ENCODE data around the gene RNF151. TPM values are rescaled to one million over a fixed set of nuclear protein-coding genes. Genes with fewer than 3 reads are reported as not detected.
"Not testable (repeated sequence)": the region's sequence is repeated elsewhere in the genome, so short reads cannot be mapped to it uniquely, and the experiment has no call there.

The RNF151 gene
- total RNA-seq, 1 donor from 2014 or later: not detected

DNA sequence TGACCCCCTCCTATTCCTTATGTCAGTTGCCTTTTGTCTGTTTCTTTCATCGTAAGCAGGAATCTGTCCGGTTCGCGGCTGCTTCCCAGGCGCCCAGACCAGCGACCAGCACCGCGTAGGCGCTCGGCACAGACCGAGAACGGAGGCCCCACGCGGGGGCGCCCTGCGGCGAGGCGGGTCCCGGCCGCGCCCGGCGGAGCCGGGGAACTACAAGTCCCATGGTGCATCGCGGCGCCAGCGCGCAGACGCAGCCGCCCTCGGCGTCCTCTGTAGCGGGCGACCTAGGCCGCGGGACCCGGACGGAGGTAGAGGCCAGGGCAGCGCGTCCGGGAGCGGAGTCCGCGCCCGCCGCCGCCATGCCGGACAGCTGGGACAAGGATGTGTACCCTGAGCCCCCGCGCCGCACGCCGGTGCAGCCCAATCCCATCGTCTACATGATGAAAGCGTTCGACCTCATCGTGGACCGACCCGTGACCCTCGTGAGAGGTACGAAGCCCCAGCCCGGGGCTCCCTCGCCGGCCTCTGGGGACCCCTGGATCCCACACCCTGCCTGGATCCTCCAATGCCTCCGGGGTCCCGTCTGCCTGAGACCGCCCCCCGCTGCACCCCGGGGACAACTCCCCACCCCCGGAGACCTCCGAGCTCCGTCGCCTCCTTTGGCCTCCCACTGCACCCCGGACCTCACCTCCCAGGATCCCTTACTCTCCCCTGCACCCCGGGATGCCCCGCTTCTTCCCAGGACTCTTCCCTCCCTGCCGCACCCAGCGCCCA lies 7.2 kb upstream of the RNF151 start, which contains the start of gene NDUFB10:
NDUFB10 (plus strand) TSS at position 270 of the 771 bp plus-strand sequence; CDS start at position 357, 87 bp downstream.
- DNase-seq (ENCODE audit: low spot score): peak; percentile 92

DNA sequence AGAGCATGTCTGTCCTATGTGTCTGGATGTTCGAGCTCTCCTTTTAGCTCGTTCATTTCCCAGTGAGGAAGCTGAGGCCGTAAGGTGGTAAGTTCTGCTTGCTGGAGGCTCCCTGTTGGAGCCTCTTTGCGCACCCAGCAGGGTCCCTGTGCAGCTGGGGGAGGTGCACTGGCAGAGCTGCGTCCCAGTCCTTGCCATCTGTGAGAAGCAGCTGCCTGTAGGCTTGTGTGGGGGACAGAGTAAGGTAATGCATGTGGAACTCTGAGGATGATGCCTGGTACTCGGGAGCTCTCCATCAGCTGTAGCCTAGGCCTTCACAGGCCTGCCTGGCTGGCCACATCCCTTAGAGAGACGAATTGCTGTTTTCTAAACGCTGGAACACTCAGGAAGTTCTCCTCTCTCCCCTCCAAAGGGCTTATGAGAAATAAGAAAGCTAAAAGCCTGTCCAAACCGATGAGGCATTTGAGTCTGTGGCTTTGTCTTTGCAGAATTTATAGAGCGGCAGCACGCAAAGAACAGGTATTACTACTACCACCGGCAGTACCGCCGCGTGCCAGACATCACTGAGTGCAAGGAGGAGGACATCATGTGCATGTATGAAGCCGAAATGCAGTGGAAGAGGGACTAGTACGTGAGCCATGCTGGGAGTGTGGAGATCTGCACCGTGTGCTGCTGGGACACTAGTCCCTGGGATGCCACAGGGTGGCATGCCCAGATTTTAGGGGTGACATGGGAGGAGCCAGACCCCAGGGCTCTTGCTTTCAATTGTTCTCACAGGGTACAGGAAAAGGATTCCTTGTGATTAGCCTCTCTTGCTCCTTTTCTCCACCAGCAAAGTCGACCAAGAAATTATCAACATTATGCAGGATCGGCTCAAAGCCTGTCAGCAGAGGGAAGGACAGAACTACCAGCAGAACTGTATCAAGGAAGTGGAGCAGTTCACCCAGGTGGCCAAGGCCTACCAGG lies 5.7 kb upstream of the RNF151 start:
- no peak for DNase-seq (ENCODE audit: low spot score)

DNA sequence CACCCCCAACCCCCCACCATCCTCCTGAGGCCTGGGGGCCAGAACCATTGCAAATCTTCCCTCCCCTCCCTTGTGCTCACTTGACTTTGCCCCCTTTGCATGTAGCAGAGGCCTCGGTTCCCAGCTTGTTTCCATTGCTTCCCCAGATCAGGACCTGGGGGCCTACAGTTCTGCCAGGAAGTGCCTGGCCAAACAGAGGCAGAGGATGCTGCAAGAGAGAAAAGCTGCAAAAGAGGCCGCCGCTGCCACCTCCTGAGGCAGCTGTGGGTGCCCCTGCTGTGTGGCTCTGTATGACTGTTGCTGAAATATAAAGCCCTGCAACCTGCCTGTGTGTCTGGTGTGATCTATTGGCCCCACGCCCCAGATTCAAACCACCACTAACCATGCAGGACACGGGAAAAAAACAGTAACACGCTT lies 5.0 kb upstream of the RNF151 start:
- no peak for DNase-seq (ENCODE audit: low spot score)

DNA sequence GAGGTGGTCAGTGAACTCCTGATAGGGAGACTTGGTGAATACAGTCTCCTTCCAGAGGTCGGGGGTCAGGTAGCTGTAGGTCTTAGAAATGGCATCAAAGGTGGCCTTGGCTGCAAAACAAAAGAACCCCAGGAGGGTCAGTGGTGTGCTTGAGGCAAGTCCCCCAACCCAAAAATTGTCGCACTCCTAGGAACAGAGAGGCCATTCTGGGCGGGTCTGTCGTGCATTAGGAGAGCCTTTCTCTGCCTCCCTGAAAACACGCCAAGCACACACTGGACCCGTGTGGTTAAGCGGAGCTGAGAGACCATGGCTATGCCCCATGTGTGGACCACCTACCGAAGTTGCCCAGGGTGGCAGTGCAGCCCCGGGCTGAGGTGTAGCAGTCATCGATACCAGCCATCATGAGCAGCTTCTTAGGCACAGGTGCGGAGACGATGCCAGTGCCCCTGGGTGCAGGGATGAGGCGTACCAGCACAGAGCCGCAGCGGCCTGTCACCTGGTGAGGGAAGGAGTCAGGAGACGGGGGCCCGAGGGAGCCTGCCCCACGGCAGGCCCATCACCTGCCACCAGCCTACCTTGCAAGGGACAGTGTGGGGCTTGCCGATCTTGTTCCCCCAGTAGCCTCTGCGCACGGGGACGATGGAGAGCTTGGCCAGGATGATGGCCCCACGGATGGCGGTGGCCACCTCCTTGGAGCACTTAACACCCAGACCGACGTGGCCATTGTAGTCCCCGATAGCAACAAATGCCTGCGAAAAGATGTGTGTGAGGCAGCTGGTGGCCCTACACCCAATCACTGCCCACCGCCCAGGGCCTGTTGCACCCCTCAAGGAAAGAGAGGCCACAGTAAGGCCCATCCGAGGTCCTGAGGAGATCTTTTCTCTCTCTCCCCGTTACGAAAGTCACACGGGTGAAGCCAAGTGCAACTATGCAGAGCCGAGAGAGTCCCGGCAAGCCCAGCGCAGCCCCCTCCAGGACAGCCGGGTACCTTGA lies 4.2 kb upstream of the RNF151 start:
- not testable (repeated sequence) for DNase-seq (ENCODE audit: low spot score)

DNA sequence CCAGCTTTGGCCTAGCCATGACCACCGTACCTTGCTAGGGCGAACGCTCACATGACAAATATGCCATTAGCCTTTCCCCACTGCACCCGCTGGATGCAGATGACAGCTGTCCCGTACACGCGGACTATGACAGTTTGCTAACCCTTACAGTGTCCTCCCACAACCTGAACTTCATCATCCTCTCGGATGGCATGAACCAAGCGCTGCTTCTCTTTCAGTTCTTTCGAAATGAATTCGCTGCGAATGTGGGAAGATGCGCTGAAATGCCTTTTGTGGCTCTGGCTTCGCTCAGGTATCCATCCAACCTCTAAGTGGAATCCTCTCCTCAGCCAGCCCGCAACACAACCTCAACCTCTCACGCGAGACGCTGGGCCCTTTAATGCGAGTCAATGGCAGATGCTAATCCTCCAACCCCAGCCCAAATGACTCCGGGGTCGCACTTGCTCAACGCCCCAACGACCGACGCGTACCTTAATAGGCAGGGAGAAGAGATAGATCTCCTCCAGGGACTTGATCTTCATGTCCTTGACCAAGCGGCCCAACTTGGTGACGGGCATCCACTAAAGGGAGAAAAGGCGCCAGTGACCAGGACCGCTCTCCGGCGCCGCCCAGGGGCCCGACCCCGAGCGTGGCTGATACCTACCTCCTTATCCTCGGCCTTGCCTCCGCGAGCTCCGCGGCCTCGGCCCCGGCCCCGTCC lies 2.7 kb upstream of the RNF151 start:
- no peak for DNase-seq (ENCODE audit: low spot score)

DNA sequence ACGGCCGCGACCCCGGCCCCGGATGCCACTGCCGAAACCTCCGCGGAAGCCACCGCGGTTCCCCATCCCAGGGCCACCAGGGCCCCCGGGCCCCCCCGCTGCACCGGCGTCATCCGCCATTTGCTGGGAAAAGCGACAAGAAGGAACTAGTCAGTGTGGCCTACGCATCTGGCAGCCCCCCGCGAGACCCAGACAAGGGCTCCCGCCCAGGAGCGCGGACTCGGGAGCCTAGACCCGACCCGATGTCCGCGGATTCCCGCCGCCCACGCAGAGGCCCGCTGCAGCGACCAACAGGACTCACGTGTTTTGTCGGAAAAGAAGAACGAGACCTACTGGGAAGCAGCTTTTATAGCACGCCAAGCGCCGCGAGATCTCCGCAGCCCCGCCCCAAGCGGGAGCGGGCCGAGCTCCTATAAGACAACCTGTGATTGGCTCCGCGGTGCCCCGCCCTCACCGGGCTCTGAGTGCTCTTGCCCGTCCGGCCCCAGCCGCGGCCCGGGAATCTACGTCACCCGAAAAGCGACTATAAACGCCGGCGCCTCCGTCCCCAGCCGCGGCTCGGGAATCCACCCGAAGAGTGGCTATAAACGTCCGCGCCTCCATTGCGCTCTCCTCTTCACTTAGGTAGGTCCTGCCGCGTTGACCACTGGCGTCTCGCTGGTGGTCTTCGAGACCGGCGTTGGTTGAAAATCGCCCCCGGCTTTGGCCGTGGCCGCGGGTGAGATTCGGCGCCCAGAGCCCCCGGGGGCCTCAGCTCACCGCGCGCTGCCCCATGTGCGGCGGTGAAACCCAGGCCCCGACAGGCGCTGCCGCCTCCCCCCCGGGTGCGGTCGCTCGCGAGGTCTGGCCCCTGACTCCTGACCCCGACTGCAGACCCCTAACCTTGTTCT lies 1.9 kb upstream of the RNF151 start, which contains the start of gene RPS2:
RPS2 (minus strand) TSS at position 321 of the 890 bp plus-strand sequence; CDS start at position 120, 201 bp downstream.
- peak; percentile 99 for DNase-seq (ENCODE audit: low spot score)

DNA sequence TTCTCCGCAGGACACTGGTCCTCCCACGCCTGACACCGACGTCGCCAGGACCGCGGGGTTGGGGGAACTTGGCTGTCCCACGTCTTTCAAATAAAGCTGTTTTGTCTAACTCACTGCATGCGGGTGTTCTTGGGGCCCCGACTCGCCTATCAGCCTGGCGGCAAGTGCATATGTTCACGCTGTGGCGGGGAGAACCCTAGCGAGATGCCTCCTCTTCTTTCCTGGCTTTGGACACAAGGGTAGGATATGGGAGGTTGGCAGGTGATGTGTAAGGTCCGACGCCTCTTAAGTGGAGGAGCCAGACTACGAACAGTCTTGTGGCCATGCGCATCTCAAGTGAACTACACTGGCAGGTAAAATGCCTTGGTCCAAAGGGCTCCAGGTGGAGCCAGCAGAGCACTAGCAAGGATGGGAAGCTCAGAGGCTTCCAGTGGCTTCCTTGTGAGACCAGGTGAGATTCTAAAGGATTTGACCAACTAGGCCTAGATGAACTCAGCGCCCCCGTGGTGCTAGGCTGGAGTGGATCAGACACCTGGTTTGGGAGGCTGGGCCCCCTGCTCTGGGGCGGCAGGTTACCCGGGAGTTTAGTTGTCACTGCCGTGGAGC lies 1.2 kb upstream of the RNF151 start:
- no peak for DNase-seq (ENCODE audit: low spot score)

DNA sequence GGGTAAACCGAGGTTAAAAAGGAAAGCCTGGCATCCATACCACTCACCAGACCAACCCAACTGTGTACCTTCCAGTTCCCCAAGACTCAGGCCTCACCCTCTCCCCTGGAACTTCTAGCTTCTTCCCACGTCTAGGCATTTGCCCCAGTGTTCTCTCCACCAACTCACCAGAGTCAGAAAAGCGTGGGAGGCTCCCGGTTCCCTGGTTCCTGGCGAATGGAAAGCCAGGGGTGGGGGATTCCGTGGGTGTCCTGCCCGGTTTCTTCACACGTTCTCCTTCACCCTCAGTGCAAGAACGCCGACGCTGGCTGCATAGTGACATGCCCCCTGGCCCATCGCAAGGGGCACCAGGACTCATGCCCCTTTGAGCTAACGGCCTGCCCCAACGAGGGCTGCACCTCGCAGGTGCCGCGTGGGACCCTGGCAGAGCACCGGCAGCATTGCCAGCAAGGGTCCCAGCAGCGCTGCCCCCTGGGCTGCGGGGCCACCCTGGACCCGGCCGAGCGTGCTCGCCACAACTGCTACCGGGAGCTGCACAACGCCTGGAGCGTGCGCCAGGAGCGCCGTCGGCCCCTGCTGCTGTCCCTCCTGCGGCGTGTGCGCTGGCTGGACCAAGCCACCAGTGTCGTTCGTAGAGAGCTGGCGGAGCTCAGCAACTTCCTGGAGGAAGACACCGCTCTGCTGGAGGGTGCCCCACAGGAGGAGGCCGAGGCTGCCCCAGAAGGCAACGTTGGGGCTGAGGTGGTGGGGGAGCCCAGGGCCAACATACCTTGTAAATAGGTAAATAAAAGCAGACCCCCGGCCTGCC lies 1.7 kb downstream of the RNF151 start:
- no peak for DNase-seq (ENCODE audit: low spot score)

DNA sequence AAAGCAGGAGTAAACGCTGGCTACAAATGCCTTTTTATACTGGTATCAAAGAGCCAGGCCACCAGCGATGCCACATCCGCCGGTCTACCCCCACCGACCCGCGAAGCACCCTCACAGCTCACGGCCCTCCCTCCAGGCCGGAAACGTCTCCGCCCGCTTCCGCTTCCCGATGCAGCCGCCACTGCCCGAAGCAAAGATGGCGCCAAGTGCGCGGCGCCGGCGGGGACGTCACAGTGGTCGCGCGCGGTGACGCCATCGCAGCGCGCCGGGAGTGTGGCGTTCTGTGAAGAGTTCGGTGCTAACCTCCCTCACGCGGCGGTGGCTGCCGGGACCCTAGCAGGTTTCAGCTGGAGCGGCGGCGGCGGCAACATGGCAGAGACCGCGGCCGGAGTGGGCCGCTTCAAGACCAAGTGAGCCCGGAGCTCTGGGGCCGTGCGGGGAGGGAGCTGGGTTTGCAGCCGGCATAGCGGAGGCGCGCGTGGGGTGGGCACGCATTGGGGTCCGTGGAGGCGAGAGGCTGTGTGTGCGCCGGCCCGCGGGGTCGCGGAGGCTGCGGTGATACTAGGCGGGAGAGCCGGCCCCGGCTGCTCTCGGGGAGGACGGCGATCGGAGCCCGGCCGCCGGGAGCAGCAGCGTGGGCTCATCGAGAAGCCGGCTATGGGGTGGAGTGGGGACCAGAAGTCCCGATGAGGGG lies 5.3 kb downstream of the RNF151 start, which contains the start of gene TBL3:
TBL3 (plus strand) TSS at position 258 of the 694 bp plus-strand sequence; CDS start at position 370, 112 bp downstream.
- DNase-seq (ENCODE audit: low spot score): peak; percentile 94

DNA sequence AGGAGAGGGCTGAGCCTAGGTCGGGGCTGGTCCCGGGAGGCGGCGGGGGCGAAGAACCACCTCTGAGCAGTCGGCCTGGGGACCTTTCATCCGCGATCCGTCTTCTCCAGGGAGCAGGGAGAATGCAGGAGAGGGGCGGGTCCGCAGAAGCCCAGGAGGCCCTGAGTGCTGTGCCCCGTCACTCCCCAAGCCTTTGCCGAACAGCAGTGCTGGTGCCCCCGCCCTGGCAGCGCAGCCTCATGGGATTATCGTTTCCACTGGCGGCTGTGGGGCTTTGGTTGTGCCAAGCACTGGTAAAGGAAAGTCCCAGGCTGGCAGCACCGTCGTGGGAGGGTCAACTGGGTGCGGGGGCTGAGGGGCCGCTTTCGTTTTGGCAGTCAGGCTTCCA lies 5.8 kb downstream of the RNF151 start:
- DNase-seq (ENCODE audit: low spot score): no peak

DNA sequence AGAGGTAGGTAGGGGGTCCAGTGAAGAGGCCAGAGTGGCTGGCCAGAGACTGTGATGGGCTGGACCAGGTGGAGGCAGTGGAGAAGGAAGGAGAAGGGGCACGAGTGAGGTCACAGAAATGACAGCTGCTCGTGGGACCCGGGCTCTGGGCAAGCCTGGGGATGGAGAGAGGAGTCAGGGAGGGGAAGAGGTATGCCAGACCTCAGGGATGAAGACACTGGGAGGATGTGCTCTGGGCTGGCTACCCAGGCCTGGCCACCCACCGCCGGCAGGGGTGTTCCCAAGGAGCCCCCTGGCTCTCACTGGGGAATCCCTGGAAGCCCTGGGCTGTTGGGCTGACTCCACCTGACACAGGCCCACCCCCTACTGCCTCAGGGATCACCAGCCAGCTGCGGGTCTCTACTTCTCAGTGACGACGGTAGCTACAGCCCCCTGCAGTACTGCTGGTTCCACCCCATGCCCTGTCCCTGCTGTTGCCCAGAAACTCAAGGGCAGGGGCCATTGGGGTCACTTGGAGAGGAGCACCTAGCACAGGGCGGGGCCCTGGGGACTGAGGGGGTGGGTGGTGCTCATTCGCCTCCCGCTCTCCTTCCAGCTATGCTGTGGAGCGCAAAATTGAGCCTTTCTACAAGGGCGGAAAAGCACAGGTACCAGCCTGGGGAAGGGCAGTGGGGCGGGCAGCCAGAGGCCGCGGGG lies 7.0 kb downstream of the RNF151 start:
- no peak for DNase-seq (ENCODE audit: low spot score)

DNA sequence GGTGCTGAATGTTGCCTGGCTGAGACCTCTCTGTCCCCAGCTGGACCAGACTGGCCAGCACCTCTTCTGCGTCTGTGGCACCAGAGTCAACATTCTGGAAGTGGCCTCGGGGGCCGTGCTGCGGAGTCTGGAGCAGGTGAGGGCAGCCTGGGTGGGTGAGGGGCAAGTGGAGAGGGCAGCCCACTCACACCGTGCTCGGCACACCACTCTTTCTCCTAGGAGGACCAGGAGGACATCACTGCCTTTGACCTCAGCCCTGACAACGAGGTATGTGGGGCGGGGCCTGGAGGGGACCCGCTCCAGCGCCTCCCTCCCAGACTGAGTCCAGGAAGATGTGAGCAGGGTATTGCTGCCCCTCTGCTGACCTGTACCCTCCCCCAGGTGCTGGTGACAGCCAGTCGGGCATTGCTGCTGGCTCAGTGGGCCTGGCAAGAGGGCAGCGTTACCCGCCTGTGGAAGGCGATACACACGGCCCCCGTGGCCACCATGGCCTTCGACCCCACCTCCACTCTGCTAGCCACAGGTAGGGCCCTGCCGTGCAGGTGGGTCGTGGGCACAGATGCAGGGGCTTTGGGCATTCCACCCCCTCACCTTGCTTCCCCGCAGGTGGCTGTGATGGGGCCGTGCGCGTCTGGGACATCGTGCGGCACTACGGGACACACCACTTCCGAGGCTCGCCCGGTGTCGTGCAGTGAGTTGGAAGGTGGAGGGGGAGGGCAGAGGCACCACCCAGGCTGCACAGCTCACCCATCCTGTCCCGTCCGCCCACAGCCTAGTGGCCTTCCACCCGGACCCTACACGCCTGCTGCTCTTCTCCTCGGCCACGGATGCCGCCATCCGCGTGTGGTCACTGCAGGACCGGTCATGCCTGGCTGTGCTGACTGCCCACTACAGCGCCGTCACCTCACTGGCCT lies 7.8 kb downstream of the RNF151 start:
- DNase-seq (ENCODE audit: low spot score): no peak

DNA sequence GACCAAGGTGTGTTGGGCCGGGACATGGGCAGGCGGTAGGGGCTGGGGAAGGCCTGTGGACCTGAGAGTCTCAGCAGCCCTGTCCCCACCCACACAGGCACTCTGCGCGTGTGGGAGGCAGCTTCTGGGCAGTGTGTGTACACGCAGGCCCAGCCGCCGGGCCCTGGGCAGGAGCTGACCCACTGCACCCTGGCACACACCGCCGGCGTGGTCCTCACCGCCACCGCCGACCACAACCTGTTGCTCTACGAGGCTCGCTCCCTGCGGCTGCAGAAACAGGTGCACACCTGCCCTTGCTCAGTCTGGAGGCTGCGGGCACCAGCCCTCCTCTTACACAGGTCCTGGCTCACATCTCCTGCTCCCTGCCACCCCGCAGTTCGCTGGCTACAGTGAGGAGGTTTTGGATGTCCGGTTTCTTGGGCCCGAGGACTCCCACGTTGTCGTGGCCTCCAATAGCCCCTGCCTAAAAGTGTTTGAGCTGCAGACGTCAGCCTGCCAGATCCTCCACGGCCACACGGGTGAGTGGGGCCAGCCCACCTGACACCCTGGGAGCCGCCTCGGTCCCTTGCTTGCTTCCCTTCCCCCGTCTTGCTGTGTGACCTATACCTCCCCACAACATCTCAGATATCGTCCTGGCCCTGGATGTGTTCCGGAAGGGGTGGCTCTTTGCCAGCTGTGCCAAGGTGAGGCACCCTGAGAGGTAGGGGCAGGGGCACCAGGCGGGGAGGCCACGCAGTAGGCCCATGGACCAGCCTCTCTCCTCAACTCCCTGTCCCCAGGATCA lies 9.0 kb downstream of the RNF151 start:
- DNase-seq (ENCODE audit: low spot score): no peak

DNA sequence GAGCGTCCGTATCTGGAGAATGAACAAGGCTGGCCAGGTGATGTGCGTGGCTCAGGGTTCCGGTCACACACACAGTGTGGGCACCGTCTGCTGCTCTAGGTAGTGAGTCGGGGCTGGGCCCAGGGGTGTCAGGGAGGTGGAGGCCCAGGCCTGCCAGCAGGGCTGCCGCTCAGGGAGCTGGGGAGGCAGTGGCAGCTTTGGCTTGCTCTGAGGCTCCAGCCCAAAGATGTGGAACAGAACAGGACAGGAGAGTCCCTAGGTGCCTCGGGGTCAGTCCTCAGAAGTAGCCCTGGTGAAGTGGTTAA lies 9.5 kb downstream of the RNF151 start:
- DNase-seq (ENCODE audit: low spot score): no peak
